ENCODE data around the gene TRERF1. TPM values are rescaled to one million over a fixed set of nuclear protein-coding genes. Genes with fewer than 3 reads are reported as not detected.

Gene TRERF1
- total and polyA plus RNA-seq, 2 of the 8 experiments (the other 6 are each of a cell fraction or from before 2014, with no cell fraction given), result 10.8 to 21.5 TPM

DNA sequence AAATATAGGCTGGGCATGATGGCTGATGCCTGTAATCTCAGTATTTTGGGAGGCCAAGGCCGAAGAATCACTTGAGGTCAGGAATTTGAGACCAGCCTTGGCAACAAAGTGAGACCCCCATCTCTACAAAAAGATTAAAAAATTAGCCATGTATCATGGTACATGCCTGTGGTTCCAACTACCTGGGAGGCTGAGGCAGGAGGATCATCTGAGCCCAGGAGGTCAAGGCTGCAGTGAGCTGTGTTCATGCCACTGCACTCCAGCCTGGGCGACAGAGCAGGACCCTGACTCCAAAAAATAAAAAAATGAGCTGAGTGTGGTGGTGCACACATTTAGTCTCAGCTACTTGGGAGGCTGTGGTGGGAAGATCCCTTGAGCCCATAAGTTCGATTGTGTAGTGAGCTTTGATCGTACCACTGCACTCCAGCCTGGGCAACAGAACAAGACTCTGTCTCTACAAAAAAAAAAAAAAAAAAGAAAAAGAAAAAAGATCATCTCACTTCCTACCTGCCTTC, 246.9 kb downstream of the TRERF1 start (continued):
- TF ChIP-seq, protein P1, sequence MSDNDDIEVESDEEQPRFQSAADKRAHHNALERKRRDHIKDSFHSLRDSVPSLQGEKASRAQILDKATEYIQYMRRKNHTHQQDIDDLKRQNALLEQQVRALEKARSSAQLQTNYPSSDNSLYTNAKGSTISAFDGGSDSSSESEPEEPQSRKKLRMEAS (IDR thresholded peaks at IDR 0.05), result no peak
- no peak for TF ChIP-seq ASH2L (IDR thresholded peaks at IDR 0.05; ENCODE audit: low read length)
- no peak for TF ChIP-seq CBX5 (IDR thresholded peaks at IDR 0.05; ENCODE audit: low read depth, low read length)
- no peak for TF ChIP-seq CHD2 (IDR thresholded peaks at IDR 0.05; ENCODE audit: low read length)
- TF ChIP-seq EGR1 (IDR thresholded peaks at IDR 0.05; ENCODE audit: borderline replicate concordance, low read depth, low read length), result no peak
- TF ChIP-seq KDM1A (IDR thresholded peaks at IDR 0.05; ENCODE audit: borderline replicate concordance, low read length), result no peak
- no peak for TF ChIP-seq CEBPB (IDR thresholded peaks at IDR 0.05; ENCODE audit: low read depth, low read length)
- no peak for TF ChIP-seq SRF (IDR thresholded peaks at IDR 0.05; ENCODE audit: low read depth, low read length)

All from H1 (cell line).